Measurements from ENCODE around the gene PSMD1. TPM values are rescaled to one million over a fixed set of nuclear protein-coding genes. Genes with fewer than 3 reads are reported as not detected.

PSMD1 gene
- total RNA-seq, 2 experiments from 2014 or later: 27.9 to 31.3 TPM

DNA sequence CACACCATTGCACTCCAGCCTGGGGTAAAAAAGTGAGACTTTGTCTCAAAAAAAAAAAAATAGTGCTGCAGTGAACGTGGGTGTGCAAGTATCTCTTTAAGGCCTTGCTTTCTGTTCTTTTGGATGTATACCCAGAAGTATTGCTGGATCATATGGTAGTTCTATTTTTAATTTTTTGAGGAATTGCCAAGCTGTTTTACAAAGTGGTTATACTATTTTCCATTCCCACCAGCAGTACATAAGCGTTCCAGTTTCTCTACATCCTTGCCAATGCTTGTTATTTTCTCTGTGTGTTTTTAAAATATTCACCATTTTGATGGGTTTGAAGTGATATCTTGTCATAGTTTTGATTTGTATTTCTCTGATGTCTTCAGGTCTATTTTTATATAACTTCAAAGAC is 154.8 kb downstream of the PSMD1 start:
- no peaks in the 10 kb centered on the region for H3K36me3 ChIP-seq (ENCODE audit: insufficient read depth, low read length)
- TF ChIP-seq, protein P1, sequence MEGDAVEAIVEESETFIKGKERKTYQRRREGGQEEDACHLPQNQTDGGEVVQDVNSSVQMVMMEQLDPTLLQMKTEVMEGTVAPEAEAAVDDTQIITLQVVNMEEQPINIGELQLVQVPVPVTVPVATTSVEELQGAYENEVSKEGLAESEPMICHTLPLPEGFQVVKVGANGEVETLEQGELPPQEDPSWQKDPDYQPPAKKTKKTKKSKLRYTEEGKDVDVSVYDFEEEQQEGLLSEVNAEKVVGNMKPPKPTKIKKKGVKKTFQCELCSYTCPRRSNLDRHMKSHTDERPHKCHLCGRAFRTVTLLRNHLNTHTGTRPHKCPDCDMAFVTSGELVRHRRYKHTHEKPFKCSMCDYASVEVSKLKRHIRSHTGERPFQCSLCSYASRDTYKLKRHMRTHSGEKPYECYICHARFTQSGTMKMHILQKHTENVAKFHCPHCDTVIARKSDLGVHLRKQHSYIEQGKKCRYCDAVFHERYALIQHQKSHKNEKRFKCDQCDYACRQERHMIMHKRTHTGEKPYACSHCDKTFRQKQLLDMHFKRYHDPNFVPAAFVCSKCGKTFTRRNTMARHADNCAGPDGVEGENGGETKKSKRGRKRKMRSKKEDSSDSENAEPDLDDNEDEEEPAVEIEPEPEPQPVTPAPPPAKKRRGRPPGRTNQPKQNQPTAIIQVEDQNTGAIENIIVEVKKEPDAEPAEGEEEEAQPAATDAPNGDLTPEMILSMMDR (IDR thresholded peaks at IDR 0.05): no peak

DNA sequence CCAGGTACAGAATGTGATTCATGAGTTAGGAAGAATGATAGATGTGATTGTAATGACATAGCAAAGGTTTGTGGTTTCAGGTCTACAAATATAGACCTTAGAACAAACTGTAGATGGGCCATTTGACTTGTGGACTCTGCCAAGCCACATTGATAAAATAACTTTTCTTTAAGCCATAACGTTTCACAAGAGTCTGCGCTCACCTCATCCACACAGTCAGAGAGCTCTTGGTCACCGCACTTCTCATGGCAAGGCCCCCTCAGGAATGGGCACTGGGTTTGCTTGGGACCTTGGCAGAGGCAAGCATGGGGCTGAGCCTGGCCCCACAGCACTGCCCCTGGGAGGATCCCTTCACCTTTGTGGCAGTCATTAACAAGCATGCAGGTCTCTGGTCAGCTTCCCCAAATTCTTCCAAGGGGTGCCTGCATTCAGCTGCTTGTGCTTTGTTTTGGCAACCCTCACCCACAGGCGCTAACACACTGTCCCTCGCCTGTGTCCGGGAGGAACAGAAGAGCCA is 155.7 kb downstream of the PSMD1 start:
- Mint-ChIP-seq H3K4me1 (ENCODE audit: low read depth) (no peaks in the 10 kb centered on the region), H3K27ac (no peak overlapping the region), H3K36me3 (ENCODE audit: low read depth) (no peaks in the 10 kb centered on the region), H3K4me3 (no peak overlapping the region), H3K9me3 (no peaks in the 10 kb centered on the region), H3K27me3 (no peaks in the 10 kb centered on the region)
- ChIA-PET CTCF (no interaction called here), POLR2A (no interaction called here)
- H3K27me3 ChIP-seq (ENCODE audit: control insufficient read depth in 1 of 2, insufficient read depth in 2 of 2, low read length in 2 of 2): no peaks in the 10 kb centered on the region
- DNase-seq: no peak
- no peak overlapping the region for H3K4me3 ChIP-seq (ENCODE audit: low read length)
- intact Hi-C loops (cut with DNase I, micrococcal nuclease): no loop called here
- H3K36me3 ChIP-seq (ENCODE audit: insufficient read depth, low read length): no peaks in the 10 kb centered on the region
- H3K9me3 ChIP-seq (ENCODE audit: control insufficient read depth in 1 of 2, insufficient read depth in 1 of 2, low read length in 2 of 2): no peaks in the 10 kb centered on the region
- TF ChIP-seq, protein P1 (IDR thresholded peaks at IDR 0.05): no peak
- ATAC-seq (ENCODE audit: poor library complexity): no peak
- H3K27ac ChIP-seq (ENCODE audit: low read depth in 1 of 2, low read length in 2 of 2): no peak overlapping the region
- H3K4me1 ChIP-seq (ENCODE audit: insufficient read depth, low read length): no peaks in the 10 kb centered on the region

More for the DNA sequence above, 154.8 kb downstream of the PSMD1 start:
- H3K27ac Mint-ChIP-seq: no peak overlapping the region
- Histone ChIP-seq H3K27me3 (ENCODE audit: control insufficient read depth in 1 of 2, insufficient read depth in 2 of 2, low read length in 2 of 2) (no peaks in the 10 kb centered on the region), H3K4me3 (ENCODE audit: low read length) (no peak overlapping the region), H3K27ac (ENCODE audit: low read depth in 1 of 2, low read length in 2 of 2) (no peak overlapping the region), H3K4me1 (ENCODE audit: insufficient read depth, low read length) (no peaks in the 10 kb centered on the region), H3K9me3 (ENCODE audit: control insufficient read depth in 1 of 2, insufficient read depth in 1 of 2, low read length in 2 of 2) (no peaks in the 10 kb centered on the region)
- CTCF ChIA-PET: no interaction called here
- no peaks in the 10 kb centered on the region for H3K9me3 Mint-ChIP-seq
- POLR2A ChIA-PET: no interaction called here
- H3K36me3 Mint-ChIP-seq (ENCODE audit: low read depth): no peaks in the 10 kb centered on the region
- no peak overlapping the region for H3K4me3 Mint-ChIP-seq
- H3K27me3 Mint-ChIP-seq: no peaks in the 10 kb centered on the region
- ATAC-seq (ENCODE audit: poor library complexity) (no peak), DNase-seq (no peak)
- intact Hi-C loops (cut with DNase I, micrococcal nuclease): no loop called here
- no peaks in the 10 kb centered on the region for H3K4me1 Mint-ChIP-seq (ENCODE audit: low read depth)

DNA sequence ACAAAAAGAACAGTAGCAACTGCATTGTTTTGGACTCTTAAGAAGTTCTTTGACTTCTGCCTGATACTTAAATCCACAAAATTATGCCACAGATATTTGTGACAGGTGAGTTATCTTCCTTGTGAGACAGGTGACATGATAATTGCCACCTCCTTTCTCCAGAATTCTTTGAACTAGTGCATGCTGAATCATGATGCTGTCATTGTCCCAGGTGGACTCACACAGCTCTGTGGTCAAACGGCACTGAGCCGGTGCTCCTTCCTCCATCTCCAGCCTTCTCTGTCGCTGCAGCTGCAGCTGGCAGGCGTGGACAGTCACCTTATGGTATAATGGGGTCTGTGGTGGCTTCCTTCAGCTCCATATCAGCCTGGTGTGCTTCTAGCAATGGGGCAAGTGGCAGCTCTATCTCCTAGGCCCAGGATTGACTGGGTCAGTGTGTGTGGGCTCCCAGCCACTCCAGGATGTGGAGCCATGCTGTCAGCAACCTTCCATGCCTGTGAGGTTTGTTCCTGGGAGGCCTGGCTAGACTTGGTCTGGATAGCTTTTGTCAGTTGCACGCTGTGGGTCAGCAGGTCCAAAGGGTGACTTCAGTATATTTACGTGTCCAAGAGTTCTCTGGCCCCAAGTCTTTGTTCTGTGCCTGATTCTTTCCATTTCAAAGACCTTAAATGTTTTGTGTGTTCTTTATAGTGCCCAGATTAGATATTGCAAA is 157.4 kb downstream of the PSMD1 start:
- Histone ChIP-seq H3K27me3 (ENCODE audit: control insufficient read depth in 1 of 2, insufficient read depth in 2 of 2, low read length in 2 of 2) (no peaks in the 10 kb centered on the region), H3K27ac (ENCODE audit: low read depth in 1 of 2, low read length in 2 of 2) (no peak overlapping the region), H3K36me3 (ENCODE audit: insufficient read depth, low read length) (no peaks in the 10 kb centered on the region), H3K4me1 (ENCODE audit: insufficient read depth, low read length) (no peaks in the 10 kb centered on the region), H3K4me3 (ENCODE audit: low read length) (no peak overlapping the region), H3K9me3 (ENCODE audit: control insufficient read depth in 1 of 2, insufficient read depth in 1 of 2, low read length in 2 of 2) (no peaks in the 10 kb centered on the region)
- H3K4me1 Mint-ChIP-seq (ENCODE audit: low read depth): no peaks in the 10 kb centered on the region
- intact Hi-C loops (cut with DNase I, micrococcal nuclease): no loop called here
- ATAC-seq (ENCODE audit: poor library complexity): no peak
- TF ChIP-seq, protein P1 (IDR thresholded peaks at IDR 0.05): no peak
- H3K36me3 Mint-ChIP-seq (ENCODE audit: low read depth): no peaks in the 10 kb centered on the region
- no peak overlapping the region for H3K4me3 Mint-ChIP-seq
- POLR2A ChIA-PET: no interaction called here
- H3K27ac Mint-ChIP-seq: no peak overlapping the region
- DNase-seq: no peak
- CTCF ChIA-PET: no interaction called here
- no peaks in the 10 kb centered on the region for H3K27me3 Mint-ChIP-seq
- H3K9me3 Mint-ChIP-seq: no peaks in the 10 kb centered on the region

Measured in CD4-positive, alpha-beta T cell (primary cell).